NCI-H460 (cell line): ENCODE results near the gene TBC1D9. TPM values are rescaled to one million over a fixed set of nuclear protein-coding genes. Genes with fewer than 3 reads are reported as not detected.
"Not testable (repeated sequence)": the region's sequence is repeated elsewhere in the genome, so short reads cannot be mapped to it uniquely, and the experiment has no call there.

Experiments
- DNase-seq: peaks from one replicate; pipeline ENCODE4 v3.0.0-alpha.2; 2016; ENCODE audit warnings: low read depth; ENCODE audit errors: extremely low read depth
- total RNA-seq: library from RNA; depleted of rRNA; stranded (reverse); fragments of >200 nt; shearing (Covaris generic); gene quantifications from 2 replicates; pipeline ENCODE4 v1.2.3, GENCODE V29; 2014

TBC1D9 gene
- total RNA-seq, 1 experiment from 2014 or later: 7.0 TPM

- DNase-seq: no peak
Observed at GRCh38 chr4:140754918-140755773, 1.0 kb downstream of the TBC1D9 start.

- DNase-seq: no peak
Observed at GRCh38 chr4:140753329-140753728, 2.9 kb downstream of the TBC1D9 start.

GRCh38 chr4:140752291-140753068 lies 3.7 kb downstream of the TBC1D9 start:
- DNase-seq: no peak

- no peak for DNase-seq
Observed at GRCh38 chr4:140750470-140750869, 5.7 kb downstream of the TBC1D9 start.

GRCh38 chr4:140748171-140748570 lies 8.0 kb downstream of the TBC1D9 start:
- no peak for DNase-seq

- DNase-seq: not testable (repeated sequence)
Observed at GRCh38 chr4:140746546-140746945, 9.6 kb downstream of the TBC1D9 start.

- DNase-seq: no peak
Observed at GRCh38 chr4:140744421-140744820, 11.8 kb downstream of the TBC1D9 start.

- no peak for DNase-seq
Observed at GRCh38 chr4:140743194-140743931, 12.8 kb downstream of the TBC1D9 start.

- no peak for DNase-seq
Observed at GRCh38 chr4:140742838-140743193, 13.4 kb downstream of the TBC1D9 start.

GRCh38 chr4:140740906-140741670 lies 15.1 kb downstream of the TBC1D9 start:
- no peak for DNase-seq

GRCh38 chr4:140740422-140740821 lies 15.8 kb downstream of the TBC1D9 start:
- DNase-seq: no peak

- DNase-seq: no peak
Observed at GRCh38 chr4:140739971-140740370, 16.2 kb downstream of the TBC1D9 start.

- no peak for DNase-seq
Observed at GRCh38 chr4:140738139-140738538, 18.0 kb downstream of the TBC1D9 start.

- DNase-seq: no peak
Observed at GRCh38 chr4:140736669-140737343, 19.4 kb downstream of the TBC1D9 start.

GRCh38 chr4:140735779-140736391 lies 20.3 kb downstream of the TBC1D9 start:
- no peak for DNase-seq

GRCh38 chr4:140735317-140735716 lies 20.9 kb downstream of the TBC1D9 start:
- no peak for DNase-seq

- no peak for DNase-seq
Observed at GRCh38 chr4:140732780-140733179, 23.4 kb downstream of the TBC1D9 start.

- DNase-seq: no peak
Observed at GRCh38 chr4:140729344-140730049, 26.7 kb downstream of the TBC1D9 start.
